Measurements from ENCODE around the gene PBX1. TPM values are rescaled to one million over a fixed set of nuclear protein-coding genes. Genes with fewer than 3 reads are reported as not detected.

PBX1 gene
- total and polyA plus RNA-seq, 10 of the 15 experiments (the other 5 are each of a cell fraction or from before 2014, with no cell fraction given) = 0.05 to 0.28 (median 0.11) TPM; not detected in 5

DNA sequence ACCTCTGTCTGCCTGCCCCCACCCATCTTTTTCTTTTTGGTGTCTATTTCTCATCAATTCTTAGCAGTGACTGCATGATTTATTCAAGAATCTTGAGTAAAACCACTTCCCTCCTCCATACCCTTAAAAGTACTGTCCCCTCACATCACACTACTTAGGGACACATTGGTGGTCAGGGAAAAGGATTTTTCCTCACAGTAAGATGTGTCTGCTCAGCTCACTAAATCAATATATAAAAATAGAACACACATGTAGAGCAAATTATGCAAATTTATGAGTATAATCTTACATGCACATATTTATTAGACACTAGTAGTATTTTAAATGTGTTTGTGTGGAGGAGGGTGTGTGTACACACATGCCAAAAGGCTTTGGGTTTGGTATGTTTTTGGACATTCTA, 202.0 kb downstream of the PBX1 start:
- ATAC-seq (no peak), DNase-seq (ENCODE audit: low read depth, low spot score) (no peak), FAIRE-seq (no peak)
- CTCF ChIA-PET = no interaction called here
- in situ Hi-C loops (cut with MboI) (no loop called here), intact Hi-C loops (cut with micrococcal nuclease; ENCODE audit: unreplicated experiment) (no loop called here)
- RAD21 ChIA-PET (ENCODE audit: unreplicated experiment) = no interaction called here
- Histone ChIP-seq H3K9ac (ENCODE audit: control insufficient read depth, insufficient read depth, low read length) (no peak overlapping the region), H3K4me1 (ENCODE audit: control insufficient read depth, insufficient read depth, low read length) (no peaks in the 10 kb centered on the region), H4K20me1 (ENCODE audit: control insufficient read depth, insufficient read depth) (no peaks in the 10 kb centered on the region), H3K79me2 (ENCODE audit: control insufficient read depth, insufficient read depth, low read length) (no peaks in the 10 kb centered on the region), H3K27ac (ENCODE audit: control insufficient read depth, insufficient read depth) (no peak overlapping the region), H3K9me3 (replicated peaks; ENCODE audit: control insufficient read depth, insufficient read depth, low read length) (no peaks in the 10 kb centered on the region), H3K4me2 (ENCODE audit: control insufficient read depth, insufficient read depth) (no peak overlapping the region), H2AFZ (ENCODE audit: control insufficient read depth, low read depth, low read length) (no peak overlapping the region), H3K4me3 (no peak overlapping the region), H3K36me3 (ENCODE audit: control insufficient read depth in 2 of 2, insufficient read depth in 2 of 2, low read length in 1 of 2) (no peaks in the 10 kb centered on the region), H3K27me3 (replicated peaks in 1 of 2; ENCODE audit: control insufficient read depth in 2 of 2, insufficient read depth in 2 of 2, low read length in 1 of 2) (no peaks in the 10 kb centered on the region)
- POLR2A ChIA-PET = no interaction called here
- BruUV-seq (replicated peaks) = no TSS peak
- TF ChIP-seq MTA3 (IDR thresholded peaks at IDR 0.05; ENCODE audit: borderline replicate concordance, low read length) (no peak), MYB (IDR thresholded peaks at IDR 0.05; ENCODE audit: borderline replicate concordance, low read depth, low read length) (no peak), CBFB (IDR thresholded peaks at IDR 0.05; ENCODE audit: low read depth) (no peak)
- SMC1A ChIA-PET (ENCODE audit: uncharacterized antibody, unreplicated experiment) = interaction anchor here (1.6 kb wide), 1 partner anchor 14 kb away, joined by 3 read pairs; no protein-coding TSS in a partner anchor

DNA sequence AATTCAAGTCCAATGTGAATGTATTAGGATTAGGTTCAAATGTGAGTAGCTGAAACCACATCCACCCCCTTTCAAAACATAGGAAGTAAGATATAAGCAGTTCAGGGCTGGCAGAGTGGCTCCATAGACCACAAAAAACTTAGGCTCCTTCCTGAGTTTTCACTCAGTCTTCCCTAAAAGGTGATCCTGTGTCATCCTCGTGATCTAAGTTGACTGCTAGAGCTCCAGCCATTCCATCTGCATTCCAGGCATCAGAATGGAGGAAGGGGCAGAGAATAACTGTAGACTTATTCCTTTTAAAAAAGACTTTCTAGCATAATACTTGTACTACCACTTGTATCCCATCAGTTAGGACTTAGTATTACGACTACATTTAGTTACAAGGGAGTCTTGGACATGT, 204.1 kb downstream of the PBX1 start:
- Histone ChIP-seq H3K27me3 (replicated peaks in 1 of 2; ENCODE audit: control insufficient read depth in 2 of 2, insufficient read depth in 2 of 2, low read length in 1 of 2) (no peaks in the 10 kb centered on the region), H3K79me2 (ENCODE audit: control insufficient read depth, insufficient read depth, low read length) (no peaks in the 10 kb centered on the region), H3K9me3 (replicated peaks; ENCODE audit: control insufficient read depth, insufficient read depth, low read length) (no peaks in the 10 kb centered on the region), H2AFZ (ENCODE audit: control insufficient read depth, low read depth, low read length) (no peak overlapping the region), H4K20me1 (ENCODE audit: control insufficient read depth, insufficient read depth) (no peaks in the 10 kb centered on the region), H3K36me3 (ENCODE audit: control insufficient read depth in 2 of 2, insufficient read depth in 2 of 2, low read length in 1 of 2) (no peaks in the 10 kb centered on the region), H3K4me3 (no peak overlapping the region), H3K9ac (ENCODE audit: control insufficient read depth, insufficient read depth, low read length) (no peak overlapping the region), H3K4me2 (ENCODE audit: control insufficient read depth, insufficient read depth) (no peak overlapping the region), H3K4me1 (ENCODE audit: control insufficient read depth, insufficient read depth, low read length) (no peaks in the 10 kb centered on the region), H3K27ac (ENCODE audit: control insufficient read depth, insufficient read depth) (no peak overlapping the region)
- CTCF ChIA-PET = no interaction called here
- intact Hi-C loops (cut with micrococcal nuclease; ENCODE audit: unreplicated experiment) = no loop called here
- RAD21 ChIA-PET (ENCODE audit: unreplicated experiment) = no interaction called here
- POLR2A ChIA-PET = no interaction called here
- TF ChIP-seq CBX3 (IDR thresholded peaks at IDR 0.05; ENCODE audit: borderline replicate concordance, low read depth) (no peak), TBL1XR1 (IDR thresholded peaks at IDR 0.05; ENCODE audit: low read depth, low read length) (no peak)
- no peak for ATAC-seq
- DNase-seq (ENCODE audit: low read depth, low spot score) = no peak
- SMC1A ChIA-PET (ENCODE audit: uncharacterized antibody, unreplicated experiment) = interaction anchor here (1.3 to 1.4 kb wide), 2 partner anchors 9 to 10 kb away, joined by 4 read pairs; no protein-coding TSS in a partner anchor
- no TSS peak for BruUV-seq (replicated peaks)
- FAIRE-seq = no peak
- in situ Hi-C loops (cut with MboI) = no loop called here
- WGBS (ENCODE audit: insufficient coverage, insufficient replicate concordance, low lambda C conversion rate, missing lambda C conversion rate) = 4% methylated on average over 2 of the region's 2 CpGs
